ENCODE data around the gene BCAS3.
"Not testable (repeated sequence)": the region's sequence is repeated elsewhere in the genome, so short reads cannot be mapped to it uniquely, and the experiment has no call there.

BCAS3 gene

GRCh38 chr17:61000911-61001310 is 323.3 kb downstream of the BCAS3 start:
- Histone ChIP-seq H4K20me1 (ENCODE audit: control insufficient read depth, insufficient read depth, low read depth, low read length) (no peaks in the 10 kb centered on the region), H3K36me3 (ENCODE audit: control insufficient read depth, low read length) (no peaks in the 10 kb centered on the region), H3K4me2 (ENCODE audit: low read length) (no peak overlapping the region), H3K4me1 (ENCODE audit: control insufficient read depth, low read length) (no peaks in the 10 kb centered on the region), H3K4me3 (ENCODE audit: low read length) (no peak overlapping the region), H3K79me2 (ENCODE audit: control insufficient read depth, low read length) (no peaks in the 10 kb centered on the region), H3K27me3 (ENCODE audit: control insufficient read depth, low read length) (peaks cover 5% of the 10 kb centered on the region; the same call in 1 of the 2 replicates), H3K9me2 (replicated peaks; ENCODE audit: control insufficient read depth, low read length) (no peaks in the 10 kb centered on the region), H3K27ac (ENCODE audit: low read depth, low read length) (no peak overlapping the region), H3K9me3 (ENCODE audit: control insufficient read depth, insufficient read depth, low read length) (no peaks in the 10 kb centered on the region), H3F3A (ENCODE audit: control insufficient read depth, insufficient read depth) (no peaks in the 10 kb centered on the region)
- no peak for TF ChIP-seq EZH2phosphoT487 (IDR thresholded peaks at IDR 0.05; ENCODE audit: borderline replicate concordance, low read length)
- TF ChIP-seq, protein P1, sequence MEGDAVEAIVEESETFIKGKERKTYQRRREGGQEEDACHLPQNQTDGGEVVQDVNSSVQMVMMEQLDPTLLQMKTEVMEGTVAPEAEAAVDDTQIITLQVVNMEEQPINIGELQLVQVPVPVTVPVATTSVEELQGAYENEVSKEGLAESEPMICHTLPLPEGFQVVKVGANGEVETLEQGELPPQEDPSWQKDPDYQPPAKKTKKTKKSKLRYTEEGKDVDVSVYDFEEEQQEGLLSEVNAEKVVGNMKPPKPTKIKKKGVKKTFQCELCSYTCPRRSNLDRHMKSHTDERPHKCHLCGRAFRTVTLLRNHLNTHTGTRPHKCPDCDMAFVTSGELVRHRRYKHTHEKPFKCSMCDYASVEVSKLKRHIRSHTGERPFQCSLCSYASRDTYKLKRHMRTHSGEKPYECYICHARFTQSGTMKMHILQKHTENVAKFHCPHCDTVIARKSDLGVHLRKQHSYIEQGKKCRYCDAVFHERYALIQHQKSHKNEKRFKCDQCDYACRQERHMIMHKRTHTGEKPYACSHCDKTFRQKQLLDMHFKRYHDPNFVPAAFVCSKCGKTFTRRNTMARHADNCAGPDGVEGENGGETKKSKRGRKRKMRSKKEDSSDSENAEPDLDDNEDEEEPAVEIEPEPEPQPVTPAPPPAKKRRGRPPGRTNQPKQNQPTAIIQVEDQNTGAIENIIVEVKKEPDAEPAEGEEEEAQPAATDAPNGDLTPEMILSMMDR (IDR thresholded peaks at IDR 0.05; ENCODE audit: low read depth, low read length, poor library complexity, severe bottlenecking): no peak

GRCh38 chr17:61002316-61002736 is 324.7 kb downstream of the BCAS3 start:
- Histone ChIP-seq H3K9me3 (ENCODE audit: control insufficient read depth, insufficient read depth, low read length) (no peaks in the 10 kb centered on the region), H3K4me2 (ENCODE audit: low read length) (no peak overlapping the region), H4K20me1 (ENCODE audit: control insufficient read depth, insufficient read depth, low read depth, low read length) (no peaks in the 10 kb centered on the region), H3K79me2 (ENCODE audit: control insufficient read depth, low read length) (no peaks in the 10 kb centered on the region), H3K36me3 (ENCODE audit: control insufficient read depth, low read length) (no peaks in the 10 kb centered on the region), H3K4me1 (ENCODE audit: control insufficient read depth, low read length) (no peaks in the 10 kb centered on the region), H3K27ac (ENCODE audit: low read depth, low read length) (no peak overlapping the region), H3F3A (ENCODE audit: control insufficient read depth, insufficient read depth) (no peaks in the 10 kb centered on the region), H3K27me3 (ENCODE audit: control insufficient read depth, low read length) (peaks cover 7% of the 10 kb centered on the region; the same call in 1 of the 2 replicates), H3K4me3 (ENCODE audit: low read length) (no peak overlapping the region), H3K9me2 (replicated peaks; ENCODE audit: control insufficient read depth, low read length) (no peaks in the 10 kb centered on the region)
- TF ChIP-seq EZH2phosphoT487 (IDR thresholded peaks at IDR 0.05; ENCODE audit: borderline replicate concordance, low read length): no peak
- TF ChIP-seq, protein P1 (IDR thresholded peaks at IDR 0.05; ENCODE audit: low read depth, low read length, poor library complexity, severe bottlenecking): peak; percentile 56

DNA sequence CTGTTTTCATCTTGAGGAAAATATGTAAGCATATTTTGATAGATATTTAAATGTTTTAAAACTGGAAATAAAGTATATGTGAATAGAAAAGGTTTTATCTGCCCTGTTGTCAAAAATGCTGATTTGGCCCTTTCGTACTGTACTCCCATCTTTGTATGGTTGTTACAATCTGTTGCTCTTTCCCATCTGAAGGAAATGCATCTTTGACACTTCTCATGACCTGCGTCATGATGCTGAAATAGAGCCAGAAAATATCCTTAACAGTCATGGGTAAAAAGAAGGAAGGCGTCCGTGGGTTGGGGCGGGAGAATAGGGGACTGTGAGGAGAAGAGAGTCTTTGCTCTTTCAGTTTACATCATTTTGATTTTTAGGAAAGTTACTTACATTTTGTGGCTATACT is 327.7 kb downstream of the BCAS3 start:
- Histone ChIP-seq H3F3A (ENCODE audit: control insufficient read depth, insufficient read depth) (no peaks in the 10 kb centered on the region), H3K9me3 (ENCODE audit: control insufficient read depth, insufficient read depth, low read length) (no peaks in the 10 kb centered on the region), H3K36me3 (ENCODE audit: control insufficient read depth, low read length) (no peaks in the 10 kb centered on the region), H3K4me2 (ENCODE audit: low read length) (no peak overlapping the region), H3K4me1 (ENCODE audit: control insufficient read depth, low read length) (no peaks in the 10 kb centered on the region), H3K79me2 (ENCODE audit: control insufficient read depth, low read length) (no peaks in the 10 kb centered on the region), H3K27me3 (ENCODE audit: control insufficient read depth, low read length) (peaks cover 15% of the 10 kb centered on the region), H4K20me1 (ENCODE audit: control insufficient read depth, insufficient read depth, low read depth, low read length) (no peaks in the 10 kb centered on the region), H3K4me3 (ENCODE audit: low read length) (no peak overlapping the region), H3K27ac (ENCODE audit: low read depth, low read length) (no peak overlapping the region), H3K9me2 (replicated peaks; ENCODE audit: control insufficient read depth, low read length) (no peaks in the 10 kb centered on the region)
- TF ChIP-seq, protein P1 (IDR thresholded peaks at IDR 0.05; ENCODE audit: low read depth, low read length, poor library complexity, severe bottlenecking): no peak

DNA sequence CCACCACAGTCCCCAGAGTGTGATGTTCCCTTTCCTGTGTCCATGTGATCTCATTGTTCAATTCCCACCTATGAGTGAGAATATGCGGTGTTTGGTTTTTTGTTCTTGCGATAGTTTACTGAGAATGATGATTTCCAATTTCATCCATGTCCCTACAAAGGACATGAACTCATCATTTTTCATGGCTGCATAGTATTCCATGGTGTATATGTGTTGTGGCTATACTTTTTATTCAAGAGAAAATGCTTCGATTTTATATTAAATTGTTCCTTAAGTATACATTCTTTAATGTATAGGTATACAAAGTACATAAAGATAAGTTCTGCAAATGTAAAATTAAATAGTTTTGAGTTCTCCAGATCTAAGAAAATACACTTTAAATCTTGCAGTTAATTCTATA is 328.3 kb downstream of the BCAS3 start:
- H3K79me2 ChIP-seq (ENCODE audit: control insufficient read depth, low read length); H3F3A ChIP-seq (ENCODE audit: control insufficient read depth, insufficient read depth); H3K36me3 ChIP-seq (ENCODE audit: control insufficient read depth, low read length); H4K20me1 ChIP-seq (ENCODE audit: control insufficient read depth, insufficient read depth, low read depth, low read length); H3K9me2 ChIP-seq (replicated peaks; ENCODE audit: control insufficient read depth, low read length); H3K9me3 ChIP-seq (ENCODE audit: control insufficient read depth, insufficient read depth, low read length); H3K4me1 ChIP-seq (ENCODE audit: control insufficient read depth, low read length); H3K4me3 ChIP-seq (ENCODE audit: low read length); H3K27ac ChIP-seq (ENCODE audit: low read depth, low read length); H3K4me2 ChIP-seq (ENCODE audit: low read length): not testable (repeated sequence)
- peaks cover 15% of the 10 kb centered on the region for H3K27me3 ChIP-seq (ENCODE audit: control insufficient read depth, low read length)

Data from DOHH2 (cell line).